Mesothelial cell of epicardium (in vitro differentiated cells): Measurements from ENCODE around the gene RPL4. TPM values are rescaled to one million over a fixed set of nuclear protein-coding genes. Genes with fewer than 3 reads are reported as not detected.

Experiments
- DNase-seq, 2 experiments: peaks; one replicate each; pipeline ENCODE4 v3.0.0; 2021; ENCODE audit warnings: low spot score in 2 of 2; ENCODE audit not compliant: unreplicated experiment in 2 of 2
- H3K27ac Mint-ChIP-seq: 2 replicates; pipeline ENCODE4 v1.8.0; 2021; ENCODE audit warnings: mixed read lengths
- H3K27me3 Mint-ChIP-seq: 2 replicates; pipeline ENCODE4 v1.8.0; 2021; ENCODE audit warnings: low read depth, mixed read lengths
- H3K36me3 Mint-ChIP-seq: 2 replicates; pipeline ENCODE4 v1.8.0; 2021; ENCODE audit warnings: mixed read lengths
- H3K4me1 Mint-ChIP-seq: 2 replicates; pipeline ENCODE4 v1.8.0; 2021; ENCODE audit warnings: mixed read lengths
- H3K4me3 Mint-ChIP-seq: 2 replicates; pipeline ENCODE4 v1.8.0; 2021; ENCODE audit warnings: mild to moderate bottlenecking, moderate library complexity, mixed read lengths
- H3K9me3 Mint-ChIP-seq: 2 replicates; pipeline ENCODE4 v1.8.0; 2021; ENCODE audit warnings: mixed read lengths
- total RNA-seq: library from RNA; stranded (reverse); gene quantifications from 3 replicates; pipeline ENCODE4 v1.2.1, GENCODE V29; 2021
- TF ChIP-seq, protein P1 (sequence below): fragments of 200-600 bp; sonication (generic); IDR thresholded peaks from one replicate; pipeline ENCODE4 v1.5.0; 2021; ENCODE audit warnings: antibody characterized with exemption; ENCODE audit not compliant: unreplicated experiment

The RPL4 gene
- total RNA-seq, result 2,828 to 2,958 TPM (median 2,943 TPM) in 3 replicates

DNA sequence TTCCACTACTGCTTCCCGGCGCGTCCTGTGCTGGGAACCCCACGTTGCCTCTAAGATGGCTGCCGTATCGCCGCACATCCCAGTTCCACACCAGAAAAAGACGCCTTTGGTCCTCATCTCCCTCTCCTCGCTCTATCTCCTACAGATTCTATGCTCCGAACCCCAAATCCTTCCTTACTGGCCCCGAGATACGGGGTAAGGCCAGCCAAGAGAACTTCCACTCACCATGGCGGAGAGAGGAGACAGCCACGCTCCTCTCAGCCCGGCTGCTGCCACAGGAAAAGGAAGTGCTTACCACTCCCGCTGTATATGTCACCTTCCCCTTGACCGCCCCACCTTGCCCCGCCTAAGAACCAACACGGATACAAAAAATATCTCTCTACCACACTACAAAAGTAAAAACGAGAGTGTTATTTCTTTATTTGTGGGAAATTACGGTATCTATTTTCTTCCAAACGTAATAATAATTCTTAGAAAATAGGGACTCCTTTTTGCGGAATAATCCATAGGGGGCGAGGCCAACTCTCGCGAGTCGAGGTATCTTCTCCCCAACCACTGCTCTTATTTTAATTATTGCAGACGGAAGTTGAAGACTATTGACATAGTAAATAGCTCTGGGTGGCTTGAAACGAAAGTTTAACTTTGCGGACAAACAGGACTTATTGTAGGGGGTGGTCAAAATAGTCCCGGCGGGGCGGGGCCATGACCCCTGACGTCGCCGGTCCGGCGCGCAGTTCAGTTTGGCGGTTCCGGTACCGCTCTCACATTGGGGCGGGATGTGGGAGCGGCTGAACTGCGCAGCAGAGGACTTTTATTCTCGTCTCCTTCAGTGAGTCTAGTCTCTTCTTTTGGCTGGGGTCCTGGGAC lies at the start of gene RPL4, which contains the start of gene ZWILCH:
TSS of gene RPL4 (minus strand) at position 293 of the 867 bp plus-strand sequence. CDS start at position 228, 65 bp downstream.
TSS of gene ZWILCH (plus strand) at position 764 of the 867 bp plus-strand sequence. CDS start at position 777, 13 bp downstream.
- H3K27ac Mint-ChIP-seq, result peak within 1 kb of the TSS; percentile 99
- peak within 1 kb of the TSS; percentile 100 for H3K4me3 Mint-ChIP-seq
- TF ChIP-seq, protein P1, sequence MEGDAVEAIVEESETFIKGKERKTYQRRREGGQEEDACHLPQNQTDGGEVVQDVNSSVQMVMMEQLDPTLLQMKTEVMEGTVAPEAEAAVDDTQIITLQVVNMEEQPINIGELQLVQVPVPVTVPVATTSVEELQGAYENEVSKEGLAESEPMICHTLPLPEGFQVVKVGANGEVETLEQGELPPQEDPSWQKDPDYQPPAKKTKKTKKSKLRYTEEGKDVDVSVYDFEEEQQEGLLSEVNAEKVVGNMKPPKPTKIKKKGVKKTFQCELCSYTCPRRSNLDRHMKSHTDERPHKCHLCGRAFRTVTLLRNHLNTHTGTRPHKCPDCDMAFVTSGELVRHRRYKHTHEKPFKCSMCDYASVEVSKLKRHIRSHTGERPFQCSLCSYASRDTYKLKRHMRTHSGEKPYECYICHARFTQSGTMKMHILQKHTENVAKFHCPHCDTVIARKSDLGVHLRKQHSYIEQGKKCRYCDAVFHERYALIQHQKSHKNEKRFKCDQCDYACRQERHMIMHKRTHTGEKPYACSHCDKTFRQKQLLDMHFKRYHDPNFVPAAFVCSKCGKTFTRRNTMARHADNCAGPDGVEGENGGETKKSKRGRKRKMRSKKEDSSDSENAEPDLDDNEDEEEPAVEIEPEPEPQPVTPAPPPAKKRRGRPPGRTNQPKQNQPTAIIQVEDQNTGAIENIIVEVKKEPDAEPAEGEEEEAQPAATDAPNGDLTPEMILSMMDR, result no peak
- H3K4me1 Mint-ChIP-seq, result peaks cover 30% of the 10 kb centered on the region
- peaks cover 27% of the 10 kb centered on the region for H3K36me3 Mint-ChIP-seq
- DNase-seq, result peak in 1 of 2 experiments; percentile 65
- H3K27me3 Mint-ChIP-seq, result no peaks in the 10 kb centered on the region
- H3K9me3 Mint-ChIP-seq, result no peaks in the 10 kb centered on the region

- H3K9me3 Mint-ChIP-seq, result peaks cover 5% of the 10 kb centered on the region
- H3K4me1 Mint-ChIP-seq, result no peaks in the 10 kb centered on the region
- H3K27me3 Mint-ChIP-seq, result no peaks in the 10 kb centered on the region
Measured at GRCh38 chr15:66545255-66545654, 40.6 kb upstream of the RPL4 start.

GRCh38 chr15:66542896-66543295 lies 38.2 kb upstream of the RPL4 start:
- no peaks in the 10 kb centered on the region for H3K4me1 Mint-ChIP-seq
- H3K9me3 Mint-ChIP-seq, result peaks cover 5% of the 10 kb centered on the region
- no peak overlapping the region for H3K4me3 Mint-ChIP-seq
- peaks cover 25% of the 10 kb centered on the region for H3K36me3 Mint-ChIP-seq
- DNase-seq, result no peak
- H3K27me3 Mint-ChIP-seq, result no peaks in the 10 kb centered on the region
- no peak overlapping the region for H3K27ac Mint-ChIP-seq
- TF ChIP-seq, protein P1, result no peak

More at GRCh38 chr15:66545255-66545654, 40.6 kb upstream of the RPL4 start:
- peaks cover 16% of the 10 kb centered on the region for H3K36me3 Mint-ChIP-seq
- DNase-seq, result no peak
- no peak overlapping the region for H3K4me3 Mint-ChIP-seq
- TF ChIP-seq, protein P1, result no peak
- H3K27ac Mint-ChIP-seq, result no peak overlapping the region

DNA sequence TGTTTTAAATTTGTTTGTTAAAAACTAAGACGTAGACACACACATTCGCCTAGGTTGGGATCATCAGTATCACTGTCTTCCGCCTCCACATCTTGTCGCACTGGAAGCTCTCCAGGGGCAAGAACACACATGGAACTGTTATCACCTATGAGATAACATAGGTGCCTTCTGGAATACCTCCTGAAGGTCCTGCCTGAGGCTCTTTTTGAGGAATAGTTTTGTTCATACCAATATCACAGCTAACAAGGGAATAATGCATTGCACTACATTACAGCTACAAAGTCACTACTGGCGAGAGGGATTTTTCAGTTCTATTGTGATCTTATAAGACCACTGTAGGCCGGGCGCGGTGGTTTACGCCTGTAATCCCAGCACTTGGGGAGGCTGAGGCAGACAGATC lies 30.4 kb upstream of the RPL4 start:
- Mint-ChIP-seq H3K27ac (no peak overlapping the region), H3K27me3 (no peaks in the 10 kb centered on the region), H3K4me1 (no peaks in the 10 kb centered on the region), H3K9me3 (no peaks in the 10 kb centered on the region), H3K36me3 (peaks cover 19% of the 10 kb centered on the region), H3K4me3 (no peak overlapping the region)
- TF ChIP-seq, protein P1, result no peak
- DNase-seq, result no peak

GRCh38 chr15:66524838-66525237 lies 20.2 kb upstream of the RPL4 start:
- Mint-ChIP-seq H3K4me1 (no peaks in the 10 kb centered on the region), H3K27ac (no peak overlapping the region), H3K9me3 (no peaks in the 10 kb centered on the region), H3K4me3 (no peak overlapping the region), H3K27me3 (no peaks in the 10 kb centered on the region), H3K36me3 (peaks cover 16% of the 10 kb centered on the region)
- TF ChIP-seq, protein P1, result no peak
- DNase-seq, result no peak
